CMK (cell line): Measurements from ENCODE around the gene BMF.
A peak's percentile ranks its signal among the peaks of the same experiment; 100 is the strongest.
"Not testable (repeated sequence)": the region's sequence is repeated elsewhere in the genome, so short reads cannot be mapped to it uniquely, and the experiment has no call there.

Experiments used
- DNase-seq: peaks from one replicate; pipeline ENCODE4 v3.0.0-alpha.2; 2010; ENCODE audit warnings: low read depth

The BMF gene

GRCh38 chr15:40108855-40109735, at the start of gene BMF:
Gene BMF (minus strand): TSS chr15:40108879. CDS start chr15:40106086, 2,793 bp downstream.
- DNase-seq, result peak; percentile 93

GRCh38 chr15:40157778-40158447, 49.2 kb upstream of the BMF start:
- no peak for DNase-seq

GRCh38 chr15:40155270-40155910, 46.7 kb upstream of the BMF start:
- DNase-seq, result no peak

GRCh38 chr15:40154821-40155220, 46.1 kb upstream of the BMF start:
- DNase-seq, result not testable (repeated sequence)

- DNase-seq, result no peak
Observed at GRCh38 chr15:40151991-40152390, 43.3 kb upstream of the BMF start.

- DNase-seq, result no peak
Observed at GRCh38 chr15:40151499-40151898, 42.8 kb upstream of the BMF start.

GRCh38 chr15:40150163-40150925, 41.7 kb upstream of the BMF start:
- DNase-seq, result no peak

GRCh38 chr15:40149339-40149738, 40.7 kb upstream of the BMF start:
- DNase-seq, result no peak

GRCh38 chr15:40146037-40146436, 37.4 kb upstream of the BMF start:
- no peak for DNase-seq

GRCh38 chr15:40142428-40142827, 33.7 kb upstream of the BMF start:
- DNase-seq, result no peak

GRCh38 chr15:40138201-40138570, 29.5 kb upstream of the BMF start:
- DNase-seq, result not testable (repeated sequence)

GRCh38 chr15:40137303-40138200, 28.9 kb upstream of the BMF start:
- DNase-seq, result no peak

GRCh38 chr15:40136470-40137302, 28.0 kb upstream of the BMF start:
- DNase-seq, result no peak

GRCh38 chr15:40135846-40136450, 27.3 kb upstream of the BMF start:
- DNase-seq, result not testable (repeated sequence)

GRCh38 chr15:40134885-40135284, 26.2 kb upstream of the BMF start:
- DNase-seq, result no peak

- DNase-seq, result no peak
Observed at GRCh38 chr15:40133544-40133943, 24.9 kb upstream of the BMF start.

GRCh38 chr15:40130799-40131502, 22.3 kb upstream of the BMF start:
- no peak for DNase-seq

- no peak for DNase-seq
Observed at GRCh38 chr15:40130118-40130517, 21.4 kb upstream of the BMF start.
